Urothelium cell line (cell line): ENCODE results near the gene PDX1.

Experiments used
- DNase-seq: peaks from one replicate; pipeline ENCODE4 v3.0.0; 2011; ENCODE audit warnings: low spot score, mixed read lengths
- FAIRE-seq: peaks from 2 replicates; lab custom pipeline; 2011; peaks lifted over from hg19 to GRCh38; lab: Jason Lieb, UNC

The PDX1 gene

GRCh38 chr13:27921961-27922882 lies 2.4 kb downstream of the PDX1 start:
- FAIRE-seq = no peak
- DNase-seq = no peak

- FAIRE-seq = no peak
- DNase-seq = no peak
These were observed 3.2 kb downstream of the PDX1 start for GRCh38 chr13:27922883-27923612.

DNA sequence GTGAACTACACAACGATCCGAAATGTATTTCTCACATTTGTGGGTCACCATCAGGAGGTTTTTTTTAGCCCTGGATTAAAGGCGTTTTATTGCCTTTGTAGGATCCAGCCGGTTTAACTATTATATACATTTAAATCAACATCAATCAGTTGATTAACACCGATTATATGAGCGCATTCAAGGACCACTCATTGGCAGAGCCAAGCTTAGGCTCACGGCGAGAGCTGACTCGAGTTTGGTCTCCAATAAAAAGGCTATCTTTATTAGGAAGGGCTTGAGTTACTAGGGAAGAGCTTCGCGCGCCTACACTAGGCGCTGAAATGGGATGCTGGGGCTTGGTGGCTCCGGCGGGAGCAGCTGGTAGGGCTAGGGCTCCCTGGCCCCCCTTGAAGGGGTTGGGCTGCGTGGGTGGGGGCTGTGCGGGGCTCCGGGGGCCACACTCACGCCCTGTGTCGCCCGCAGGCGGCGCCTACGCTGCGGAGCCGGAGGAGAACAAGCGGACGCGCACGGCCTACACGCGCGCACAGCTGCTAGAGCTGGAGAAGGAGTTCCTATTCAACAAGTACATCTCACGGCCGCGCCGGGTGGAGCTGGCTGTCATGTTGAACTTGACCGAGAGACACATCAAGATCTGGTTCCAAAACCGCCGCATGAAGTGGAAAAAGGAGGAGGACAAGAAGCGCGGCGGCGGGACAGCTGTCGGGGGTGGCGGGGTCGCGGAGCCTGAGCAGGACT lies 4.2 kb downstream of the PDX1 start:
- DNase-seq = no peak
- FAIRE-seq = no peak

- DNase-seq (no peak), FAIRE-seq (no peak)
These were observed 4.8 kb downstream of the PDX1 start for GRCh38 chr13:27924529-27925141.

DNA sequence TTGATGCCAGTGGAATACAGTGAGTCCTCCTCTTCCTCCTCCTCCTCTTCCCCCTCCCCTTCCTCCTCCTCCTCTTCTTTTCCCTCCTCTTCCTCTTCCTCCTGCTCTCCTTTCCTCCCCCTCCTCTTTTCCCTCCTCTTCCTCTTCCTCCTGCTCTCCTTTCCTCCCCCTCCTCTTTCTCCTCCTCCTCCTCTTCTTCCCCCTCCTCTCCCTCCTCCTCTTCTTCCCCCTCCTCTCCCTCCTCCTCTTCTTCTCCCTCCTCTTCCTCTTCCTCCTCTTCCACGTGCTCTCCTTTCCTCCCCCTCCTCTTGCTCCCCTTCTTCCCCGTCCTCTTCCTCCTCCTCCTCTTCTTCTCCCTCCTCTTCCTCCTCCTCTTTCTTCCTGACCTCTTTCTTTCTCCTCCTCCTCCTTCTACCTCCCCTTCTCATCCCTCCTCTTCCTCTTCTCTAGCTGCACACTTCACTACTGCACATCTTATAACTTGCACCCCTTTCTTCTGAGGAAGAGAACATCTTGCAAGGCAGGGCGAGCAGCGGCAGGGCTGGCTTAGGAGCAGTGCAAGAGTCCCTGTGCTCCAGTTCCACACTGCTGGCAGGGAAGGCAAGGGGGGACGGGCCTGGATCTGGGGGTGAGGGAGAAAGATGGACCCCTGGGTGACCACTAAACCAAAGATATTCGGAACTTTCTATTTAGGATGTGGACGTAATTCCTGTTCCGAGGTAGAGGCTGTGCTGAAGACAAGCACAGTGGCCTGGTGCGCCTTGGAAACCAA lies 5.6 kb downstream of the PDX1 start:
- DNase-seq (no peak), FAIRE-seq (no peak)

DNA sequence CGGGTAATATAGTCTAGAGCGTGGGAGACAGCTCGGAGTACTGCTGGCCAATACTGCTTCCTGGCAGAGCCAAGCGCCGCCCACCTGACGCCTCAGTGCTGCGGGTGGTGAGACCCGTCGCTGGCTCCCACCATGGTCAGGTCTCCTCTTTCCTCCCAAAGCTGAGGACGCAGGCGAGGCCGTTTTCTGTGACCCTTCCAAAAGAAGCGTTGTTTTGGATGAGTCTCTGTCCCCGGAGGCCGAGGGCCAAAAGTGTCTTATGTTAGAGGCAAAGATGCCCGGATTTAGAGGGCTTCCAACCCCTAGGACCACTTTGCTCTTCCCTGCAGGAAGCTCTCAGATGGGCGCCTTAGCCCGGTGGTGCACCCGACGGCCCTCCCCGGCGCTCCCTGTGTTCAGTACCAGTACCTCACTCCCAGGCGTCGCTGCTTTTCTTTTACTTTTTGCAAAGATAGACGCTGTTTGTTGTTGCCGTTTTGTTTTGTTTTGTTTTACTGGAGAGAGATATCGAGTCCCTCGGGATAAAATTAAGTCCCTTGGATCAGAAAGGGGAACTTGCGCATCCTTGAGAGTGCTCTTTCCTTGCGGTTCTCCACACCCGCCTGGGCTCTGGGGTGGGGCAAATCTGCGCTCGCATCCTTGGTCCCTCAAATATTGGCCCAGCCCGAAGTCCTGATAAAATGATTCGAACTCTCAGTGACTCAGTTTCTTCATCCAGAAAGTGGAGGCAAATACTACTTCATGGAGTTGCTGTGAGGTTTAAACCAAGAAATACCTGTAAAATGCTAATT lies 7.0 kb downstream of the PDX1 start:
- DNase-seq = no peak
- FAIRE-seq = no peak

DNA sequence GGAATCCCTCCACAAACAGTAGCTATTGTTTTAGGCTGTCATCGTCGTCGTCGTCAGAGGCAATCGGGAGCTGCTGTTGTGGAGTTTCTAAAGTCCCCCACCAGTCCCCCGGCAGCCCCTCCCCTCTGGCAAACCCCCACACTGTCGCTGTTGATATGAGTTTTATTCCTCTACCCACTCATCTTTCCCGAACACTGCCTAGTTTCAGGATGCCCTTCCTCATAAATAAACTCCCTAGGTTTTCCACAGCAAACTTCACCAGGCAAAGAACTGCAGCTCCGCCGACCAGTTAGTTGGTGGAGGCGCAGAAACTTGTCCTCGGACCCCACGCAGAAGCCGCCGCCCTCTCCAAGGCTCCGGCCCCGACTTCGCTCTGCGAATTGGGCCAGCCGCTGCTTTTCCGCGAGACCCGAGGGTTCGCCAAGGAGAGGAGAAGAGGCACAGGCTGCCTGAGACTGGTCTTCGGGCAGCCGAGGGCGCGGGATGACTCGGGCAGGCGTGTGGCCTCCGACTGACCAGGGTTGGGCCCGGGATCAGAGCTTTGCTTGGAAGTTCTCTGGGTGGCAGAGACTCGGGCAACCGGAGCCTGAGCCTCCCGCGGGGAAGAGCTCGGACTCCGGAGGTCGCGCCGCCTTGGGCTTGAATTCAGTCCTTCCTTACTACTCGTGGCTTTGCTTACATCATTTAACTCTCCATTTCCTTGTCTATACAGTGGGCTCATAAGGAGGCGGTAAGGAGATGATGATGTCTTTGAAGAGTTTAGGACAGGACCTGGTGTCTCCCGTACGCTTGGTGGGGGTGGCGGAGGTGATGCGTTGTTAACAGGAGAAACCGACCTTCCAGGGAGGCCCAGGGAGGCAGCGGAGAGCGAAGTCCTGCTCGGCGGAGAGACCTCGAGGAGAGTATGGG lies 7.9 kb downstream of the PDX1 start:
- FAIRE-seq (no peak), DNase-seq (no peak)

DNA sequence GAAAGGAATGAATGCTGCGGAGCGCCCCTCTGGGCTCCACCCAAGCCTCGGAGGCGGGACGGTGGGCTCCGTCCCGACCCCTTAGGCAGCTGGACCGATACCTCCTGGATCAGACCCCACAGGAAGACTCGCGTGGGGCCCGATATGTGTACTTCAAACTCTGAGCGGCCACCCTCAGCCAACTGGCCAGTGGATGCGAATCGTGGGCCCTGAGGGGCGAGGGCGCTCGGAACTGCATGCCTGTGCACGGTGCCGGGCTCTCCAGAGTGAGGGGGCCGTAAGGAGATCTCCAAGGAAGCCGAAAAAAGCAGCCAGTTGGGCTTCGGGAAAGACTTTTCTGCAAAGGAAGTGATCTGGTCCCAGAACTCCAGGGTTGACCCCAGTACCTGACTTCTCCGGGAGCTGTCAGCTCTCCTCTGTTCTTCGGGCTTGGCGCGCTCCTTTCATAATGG lies 8.6 kb downstream of the PDX1 start:
- FAIRE-seq (no peak), DNase-seq (no peak)

GRCh38 chr13:27928805-27929753 lies 9.3 kb downstream of the PDX1 start:
- FAIRE-seq = no peak
- no peak for DNase-seq

GRCh38 chr13:27929868-27930267 lies 10.1 kb downstream of the PDX1 start:
- FAIRE-seq (no peak), DNase-seq (no peak)

- DNase-seq (no peak), FAIRE-seq (no peak)
These were observed 13.3 kb downstream of the PDX1 start for GRCh38 chr13:27933118-27933517.

DNA sequence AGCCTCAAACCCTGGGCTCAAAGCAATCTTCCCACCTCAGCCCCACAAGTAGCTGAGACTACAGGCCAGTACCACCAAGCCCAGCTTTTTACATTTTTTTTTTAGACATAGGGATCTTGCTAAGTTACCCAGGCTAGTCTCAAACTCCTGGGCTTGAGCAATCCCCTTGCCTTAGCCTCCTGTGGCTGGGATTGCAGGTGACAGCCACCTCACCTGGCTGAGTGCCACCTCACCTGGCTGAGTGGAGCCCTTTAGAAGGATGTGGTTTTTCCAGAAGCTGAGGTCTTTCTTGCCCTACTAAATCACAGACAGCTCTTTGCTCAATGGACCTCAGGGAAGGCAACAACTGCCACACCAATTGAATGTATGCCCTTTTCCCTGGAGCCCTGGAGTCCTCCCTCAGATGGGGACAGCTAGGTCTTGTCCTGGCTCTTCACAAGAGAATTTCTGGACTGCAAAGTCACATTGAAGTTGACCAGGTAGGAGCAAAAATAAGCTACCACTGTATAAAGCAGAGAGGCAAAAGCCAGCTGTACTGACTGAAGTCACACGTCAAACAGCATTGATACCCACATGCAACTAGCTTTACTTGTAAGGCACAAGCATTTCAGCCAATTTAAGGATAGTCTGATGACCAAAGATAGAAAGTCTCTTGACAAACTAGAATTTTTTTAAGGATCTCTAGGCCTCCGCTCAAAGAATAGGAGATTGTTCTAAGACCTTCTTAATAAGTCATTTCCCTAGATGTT lies 14.0 kb downstream of the PDX1 start:
- FAIRE-seq (no peak), DNase-seq (no peak)

- DNase-seq = no peak
- FAIRE-seq = no peak
These were observed 23.2 kb downstream of the PDX1 start for GRCh38 chr13:27942972-27943371.

GRCh38 chr13:27952876-27953675 lies 33.3 kb downstream of the PDX1 start:
- FAIRE-seq = no peak
- no peak for DNase-seq

DNA sequence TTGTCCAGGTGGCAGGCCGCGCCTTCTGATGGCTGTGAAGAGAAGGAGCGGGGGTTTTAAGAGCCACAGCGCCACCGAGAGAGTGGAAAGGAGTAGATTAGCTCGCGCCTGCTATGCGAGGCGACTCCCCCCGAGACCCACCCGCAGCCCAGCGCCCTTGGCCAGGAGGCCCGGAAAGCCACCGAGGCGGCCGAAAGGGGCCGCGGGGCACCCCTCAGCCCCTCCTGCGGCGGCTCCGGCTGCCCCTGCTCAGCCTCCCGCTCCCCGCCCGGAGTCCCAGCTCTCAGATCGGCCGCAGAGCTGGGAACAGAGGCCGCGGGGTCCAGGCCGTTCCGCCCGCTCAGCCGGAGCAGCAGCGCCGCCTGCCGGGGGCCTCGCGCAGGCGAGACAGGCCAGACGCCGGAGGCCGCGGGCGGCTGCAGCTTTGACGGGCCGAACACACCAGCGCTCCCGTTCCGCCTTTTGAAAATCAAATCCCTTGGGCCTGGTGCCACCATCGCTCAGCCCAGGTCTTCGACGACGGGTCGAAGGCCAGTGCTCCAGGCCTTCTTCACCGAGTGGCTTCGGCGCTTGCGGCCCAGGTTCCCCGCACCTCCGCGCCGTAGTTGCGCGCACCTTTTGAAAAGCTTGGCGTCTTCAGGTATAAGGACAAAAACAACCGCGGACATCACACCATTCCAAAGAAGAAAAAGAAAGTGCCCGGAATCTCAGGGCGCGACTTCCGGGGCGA lies 34.0 kb downstream of the PDX1 start:
- no peak for FAIRE-seq
- DNase-seq = peak; percentile 82
